ENCODE measurements around the gene PCDHB16.
"Not testable (repeated sequence)": the region's sequence is repeated elsewhere in the genome, so short reads cannot be mapped to it uniquely, and the experiment has no call there.

DNA sequence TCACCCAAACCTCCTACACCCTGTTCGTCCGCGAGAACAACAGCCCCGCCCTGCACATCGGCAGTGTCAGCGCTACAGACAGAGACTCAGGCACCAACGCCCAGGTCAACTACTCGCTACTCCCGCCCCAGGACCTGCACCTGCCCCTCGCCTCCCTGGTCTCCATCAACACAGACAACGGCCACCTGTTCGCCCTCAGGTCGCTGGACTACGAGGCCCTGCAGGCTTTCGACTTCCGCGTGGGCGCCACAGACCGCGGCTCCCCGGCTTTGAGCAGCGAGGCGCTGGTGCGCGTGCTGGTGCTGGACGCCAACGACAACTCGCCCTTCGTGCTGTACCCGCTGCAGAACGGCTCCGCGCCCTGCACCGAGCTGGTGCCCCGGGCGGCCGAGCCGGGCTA is 18.9 kb downstream of the PCDHB16 start:
- TF ChIP-seq, protein P1, sequence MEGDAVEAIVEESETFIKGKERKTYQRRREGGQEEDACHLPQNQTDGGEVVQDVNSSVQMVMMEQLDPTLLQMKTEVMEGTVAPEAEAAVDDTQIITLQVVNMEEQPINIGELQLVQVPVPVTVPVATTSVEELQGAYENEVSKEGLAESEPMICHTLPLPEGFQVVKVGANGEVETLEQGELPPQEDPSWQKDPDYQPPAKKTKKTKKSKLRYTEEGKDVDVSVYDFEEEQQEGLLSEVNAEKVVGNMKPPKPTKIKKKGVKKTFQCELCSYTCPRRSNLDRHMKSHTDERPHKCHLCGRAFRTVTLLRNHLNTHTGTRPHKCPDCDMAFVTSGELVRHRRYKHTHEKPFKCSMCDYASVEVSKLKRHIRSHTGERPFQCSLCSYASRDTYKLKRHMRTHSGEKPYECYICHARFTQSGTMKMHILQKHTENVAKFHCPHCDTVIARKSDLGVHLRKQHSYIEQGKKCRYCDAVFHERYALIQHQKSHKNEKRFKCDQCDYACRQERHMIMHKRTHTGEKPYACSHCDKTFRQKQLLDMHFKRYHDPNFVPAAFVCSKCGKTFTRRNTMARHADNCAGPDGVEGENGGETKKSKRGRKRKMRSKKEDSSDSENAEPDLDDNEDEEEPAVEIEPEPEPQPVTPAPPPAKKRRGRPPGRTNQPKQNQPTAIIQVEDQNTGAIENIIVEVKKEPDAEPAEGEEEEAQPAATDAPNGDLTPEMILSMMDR (IDR thresholded peaks at IDR 0.05): not testable (repeated sequence)
- not testable (repeated sequence) for TF ChIP-seq POLR2AphosphoS5, POLR2A, EP300 (IDR thresholded peaks at IDR 0.05)

All from stomach (tissue), 4 donors.